NCI-H1417 treated with DMSO at 0.1 percent for 48 hours (cell line): ENCODE data around the gene INTU.
"Not testable (repeated sequence)": the region's sequence is repeated elsewhere in the genome, so short reads cannot be mapped to it uniquely, and the experiment has no call there.

Source experiments
- DNase-seq: peaks from one replicate; lab custom pipeline; 2025; lab: John Stamatoyannopoulos, UW

INTU gene

GRCh38 chr4:127643791-127644190, 11.0 kb downstream of the INTU start:
- no peak for DNase-seq

- DNase-seq: no peak
These were observed 15.3 kb downstream of the INTU start for GRCh38 chr4:127648061-127648460.

- DNase-seq: not testable (repeated sequence)
These were observed 22.8 kb downstream of the INTU start for GRCh38 chr4:127655590-127655989.

GRCh38 chr4:127656047-127656680, 23.4 kb downstream of the INTU start:
- DNase-seq: no peak

GRCh38 chr4:127660284-127660885, 27.6 kb downstream of the INTU start:
- DNase-seq: no peak

- DNase-seq: peak; percentile 11
These were observed 34.4 kb downstream of the INTU start for GRCh38 chr4:127667116-127667515.

GRCh38 chr4:127667772-127668171, 35.0 kb downstream of the INTU start:
- no peak for DNase-seq

GRCh38 chr4:127668770-127669169, 36.0 kb downstream of the INTU start:
- DNase-seq: no peak

- DNase-seq: no peak
These were observed 36.9 kb downstream of the INTU start for GRCh38 chr4:127669691-127670090.

- DNase-seq: no peak
These were observed 39.4 kb downstream of the INTU start for GRCh38 chr4:127672111-127672510.

GRCh38 chr4:127685292-127685691, 52.5 kb downstream of the INTU start:
- DNase-seq: no peak

GRCh38 chr4:127686658-127687057, 53.9 kb downstream of the INTU start:
- no peak for DNase-seq

- no peak for DNase-seq
These were observed 54.8 kb downstream of the INTU start for GRCh38 chr4:127687580-127687979.

GRCh38 chr4:127698789-127699200, 66.0 kb downstream of the INTU start:
- DNase-seq: no peak

- DNase-seq: no peak
These were observed 76.2 kb downstream of the INTU start for GRCh38 chr4:127708985-127709384.

- no peak for DNase-seq
These were observed 76.7 kb downstream of the INTU start for GRCh38 chr4:127709456-127709855.

- no peak for DNase-seq
These were observed 97.6 kb downstream of the INTU start, which contains the start of gene SLC25A31 for GRCh38 chr4:127730142-127730913. SLC25A31 (plus strand) TSS chr4:127730400; CDS start chr4:127730546, 146 bp downstream.

GRCh38 chr4:127731406-127731805, 98.6 kb downstream of the INTU start:
- DNase-seq: no peak

- DNase-seq: peak; percentile 8
These were observed 100.0 kb downstream of the INTU start for GRCh38 chr4:127732623-127733328.

- DNase-seq: no peak
These were observed 102.2 kb downstream of the INTU start for GRCh38 chr4:127734976-127735375.

- DNase-seq: no peak
These were observed 104.5 kb downstream of the INTU start for GRCh38 chr4:127737295-127737694.

- no peak for DNase-seq
These were observed 108.5 kb downstream of the INTU start for GRCh38 chr4:127741247-127741646.
